Fibroblast of lung (primary cell): ENCODE results near the gene MAP3K2.

Experiments used
- EZH2 ChIP-seq: IDR thresholded peaks from 2 replicates; pipeline ENCODE4 v1.5.1; 2012; ENCODE audit warnings: low read length, control low read depth, mild to moderate bottlenecking; ENCODE audit errors: missing control alignments
- TF ChIP-seq, protein P1 (sequence below), 2 donors: IDR thresholded peaks in 1 of 2; conservative IDR thresholded peaks in 1 of 2; 1 replicate in 1 of 2; 2 replicates in 1 of 2; pipeline ENCODE4 v1.5.1; 2011 to 2012; ENCODE audit warnings: low read length in 2 of 2, control low read depth in 1 of 2, inconsistent platforms in 1 of 2, low read depth in 1 of 2, mild to moderate bottlenecking in 1 of 2

GRCh38 chr2:127362971-127363370, 24.8 kb downstream of the MAP3K2 start:
- TF ChIP-seq, protein P1, sequence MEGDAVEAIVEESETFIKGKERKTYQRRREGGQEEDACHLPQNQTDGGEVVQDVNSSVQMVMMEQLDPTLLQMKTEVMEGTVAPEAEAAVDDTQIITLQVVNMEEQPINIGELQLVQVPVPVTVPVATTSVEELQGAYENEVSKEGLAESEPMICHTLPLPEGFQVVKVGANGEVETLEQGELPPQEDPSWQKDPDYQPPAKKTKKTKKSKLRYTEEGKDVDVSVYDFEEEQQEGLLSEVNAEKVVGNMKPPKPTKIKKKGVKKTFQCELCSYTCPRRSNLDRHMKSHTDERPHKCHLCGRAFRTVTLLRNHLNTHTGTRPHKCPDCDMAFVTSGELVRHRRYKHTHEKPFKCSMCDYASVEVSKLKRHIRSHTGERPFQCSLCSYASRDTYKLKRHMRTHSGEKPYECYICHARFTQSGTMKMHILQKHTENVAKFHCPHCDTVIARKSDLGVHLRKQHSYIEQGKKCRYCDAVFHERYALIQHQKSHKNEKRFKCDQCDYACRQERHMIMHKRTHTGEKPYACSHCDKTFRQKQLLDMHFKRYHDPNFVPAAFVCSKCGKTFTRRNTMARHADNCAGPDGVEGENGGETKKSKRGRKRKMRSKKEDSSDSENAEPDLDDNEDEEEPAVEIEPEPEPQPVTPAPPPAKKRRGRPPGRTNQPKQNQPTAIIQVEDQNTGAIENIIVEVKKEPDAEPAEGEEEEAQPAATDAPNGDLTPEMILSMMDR (conservative IDR thresholded peaks at IDR 0.05 in 1 of 2, IDR thresholded peaks at IDR 0.05 in 1 of 2; ENCODE audit: low read depth in 1 of 2, low read length in 2 of 2), result no peak
- no peak for TF ChIP-seq EZH2
